HepG2 (cell line): ENCODE data around the gene OAT. TPM values are rescaled to one million over a fixed set of nuclear protein-coding genes. Genes with fewer than 3 reads are reported as not detected.

Experiments used
- AKNA ChIP-seq: sonication (generic); formaldehyde crosslinking; IDR thresholded peaks from 2 replicates; pipeline ENCODE4 v1.4.0; 2020; ENCODE audit warnings: missing genetic modification reagents, borderline replicate concordance
- HCFC1 ChIP-seq: fragments of 150-350 bp; IDR thresholded peaks from 2 replicates; pipeline ENCODE4 v1.6.1; 2014; ENCODE audit warnings: low read depth, low read length
- JUNB ChIP-seq: sonication (generic); formaldehyde crosslinking; IDR thresholded peaks from 2 replicates; pipeline ENCODE4 v1.8.0; 2022; ENCODE audit warnings: missing genetic modification reagents, mild to moderate bottlenecking, borderline replicate concordance
- KLF12 ChIP-seq: sonication (generic); formaldehyde crosslinking; IDR thresholded peaks from 2 replicates; pipeline ENCODE4 v1.4.0; 2020; ENCODE audit warnings: missing genetic modification reagents, borderline replicate concordance
- MTA1 ChIP-seq: sonication (generic); formaldehyde crosslinking; IDR thresholded peaks from 2 replicates; pipeline ENCODE4 v1.4.0; 2020; ENCODE audit warnings: missing genetic modification reagents, mild to moderate bottlenecking, borderline replicate concordance
- NFE2L1 ChIP-seq: sonication (generic); formaldehyde crosslinking; IDR thresholded peaks from 2 replicates; pipeline ENCODE4 v1.4.0; 2020; ENCODE audit warnings: missing genetic modification reagents, mild to moderate bottlenecking, borderline replicate concordance
- NR2F2 ChIP-seq: IDR thresholded peaks from 2 replicates; pipeline ENCODE4 v1.6.1; 2012; ENCODE audit warnings: low read depth, inconsistent platforms, borderline replicate concordance
- PAXIP1 ChIP-seq: sonication (generic); formaldehyde crosslinking; conservative IDR thresholded peaks from 2 replicates; pipeline ENCODE4 v1.4.0; 2020; ENCODE audit warnings: mild to moderate bottlenecking, missing genetic modification reagents, moderate library complexity
- PTBP1 ChIP-seq: fragments of 200-400 bp; formaldehyde crosslinking; IDR thresholded peaks from 2 replicates; pipeline ENCODE4 v1.6.1; 2018; ENCODE audit warnings: low read length, low read depth; ENCODE audit not compliant: poor library complexity, severe bottlenecking
- SAP130 ChIP-seq: IDR thresholded peaks from 2 replicates; pipeline ENCODE4 v1.6.1; 2016; ENCODE audit warnings: low read depth
- SPEN ChIP-seq: sonication (generic); formaldehyde crosslinking; IDR thresholded peaks from 2 replicates; pipeline ENCODE4 v1.5.1; 2020; ENCODE audit warnings: low read depth, mild to moderate bottlenecking, missing genetic modification reagents
- TOE1 ChIP-seq: sonication (generic); formaldehyde crosslinking; IDR thresholded peaks from 2 replicates; pipeline ENCODE4 v1.4.0; 2020; ENCODE audit warnings: mild to moderate bottlenecking, missing genetic modification reagents
- ZBTB2 ChIP-seq: sonication (generic); formaldehyde crosslinking; IDR thresholded peaks from 2 replicates; pipeline ENCODE4 v1.8.0; 2022; ENCODE audit warnings: low read depth, missing genetic modification reagents
- ZKSCAN1 ChIP-seq: fragments of 150-350 bp; IDR thresholded peaks from 2 replicates; pipeline ENCODE4 v1.6.1; 2014; ENCODE audit warnings: low read length
- ZNF136 ChIP-seq: sonication (generic); formaldehyde crosslinking; IDR thresholded peaks from 2 replicates; pipeline ENCODE4 v1.8.1; 2022; ENCODE audit warnings: low read depth, mild to moderate bottlenecking, moderate library complexity, missing genetic modification reagents
- ZNF138 ChIP-seq: sonication (generic); formaldehyde crosslinking; IDR thresholded peaks from 2 replicates; pipeline ENCODE4 v1.5.0; 2020; ENCODE audit warnings: mild to moderate bottlenecking, low read depth, missing genetic modification reagents
- ZNF234 ChIP-seq: sonication (generic); formaldehyde crosslinking; conservative IDR thresholded peaks from 2 replicates; pipeline ENCODE4 v1.5.1; 2020; ENCODE audit warnings: mild to moderate bottlenecking, missing genetic modification reagents
- ZNF530 ChIP-seq: sonication (generic); formaldehyde crosslinking; IDR thresholded peaks from 2 replicates; pipeline ENCODE4 v1.5.0; 2020; ENCODE audit warnings: low read depth, mild to moderate bottlenecking, missing genetic modification reagents
- ZNF552 ChIP-seq: sonication (generic); formaldehyde crosslinking; IDR thresholded peaks from 2 replicates; pipeline ENCODE4 v1.9.0; 2022; ENCODE audit warnings: missing genetic modification reagents, mild to moderate bottlenecking, borderline replicate concordance
- ZNF569 ChIP-seq: sonication (generic); formaldehyde crosslinking; IDR thresholded peaks from 2 replicates; pipeline ENCODE4 v1.5.0; 2020; ENCODE audit warnings: mild to moderate bottlenecking, missing genetic modification reagents, moderate library complexity, borderline replicate concordance
- polyA plus RNA-seq, 8 experiments: library from polyadenylated mRNA; depleted of rRNA in 3 of 8; stranded (reverse) in 7 of 8; unstranded in 1 of 8; fragments of >200 nt; fragmentation: Illumina TruSeq in 4 of 8; extraction: Trizol in 4 of 8; gene quantifications; 2 replicates each; pipeline versions ENCODE4 v1.2.1 to v1.2.3, GENCODE V29; 2011 to 2016; ENCODE audit warnings: low read depth in 4 of 8, missing spikeins in 1 of 8, mixed read lengths in 1 of 8; ENCODE audit not compliant: insufficient read depth in 1 of 8
- total RNA-seq, 5 experiments: library from RNA; depleted of rRNA; stranded (reverse); fragments of >200 nt; fragmentation: Illumina TruSeq; extraction: Trizol; gene quantifications; 2 replicates each; pipeline ENCODE4 v1.2.3, GENCODE V29; 2016; ENCODE audit warnings: low read depth in 1 of 5

Gene OAT
- total and polyA plus RNA-seq, 2 of the 13 experiments (the other 11 are each of a cell fraction or from before 2014, with no cell fraction given): 87.8 to 96.7 TPM

DNA sequence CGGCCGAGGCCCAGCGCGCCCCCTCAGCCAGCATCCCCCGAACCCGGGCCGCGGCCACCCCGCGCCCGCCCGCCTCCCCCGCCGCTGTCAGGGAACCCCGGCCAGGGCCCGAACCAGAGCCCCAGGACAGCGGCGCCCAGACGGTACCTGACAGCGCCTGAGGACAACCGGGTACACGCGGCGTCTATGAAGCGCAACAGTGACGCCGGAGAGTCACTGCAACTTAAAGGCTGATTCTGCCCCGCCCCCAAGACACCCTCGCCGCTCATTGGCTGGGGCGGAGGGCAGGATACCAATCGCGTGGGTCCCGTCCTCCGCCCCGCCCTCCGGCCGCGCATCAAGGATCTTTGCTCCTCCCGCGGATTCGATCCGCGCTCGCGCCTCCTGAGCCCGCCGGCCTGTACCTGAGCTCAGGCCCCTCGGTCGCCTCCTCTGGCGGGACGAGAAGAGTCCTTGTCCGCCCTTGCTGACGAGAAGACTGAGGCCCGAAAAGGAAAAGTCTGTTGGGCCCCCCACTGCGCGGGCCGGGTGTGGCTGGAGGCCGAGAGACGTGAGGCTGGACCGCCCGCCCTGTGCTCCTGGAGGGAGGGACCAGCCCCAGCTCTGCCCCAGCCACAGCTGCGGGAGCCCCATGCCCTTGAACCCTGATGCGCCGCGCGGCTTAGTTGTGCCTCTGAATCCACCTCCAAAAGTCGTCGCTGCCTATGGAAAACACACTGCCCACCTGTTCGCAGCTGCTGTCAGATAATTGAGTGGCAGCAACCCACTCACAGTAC, at the start of gene OAT (continued):
- 0 out of 2 replicates have a peak, but pooled peaks have one; percentile 53 for TF ChIP-seq TOE1 (CRISPR knock-in tag)
- no peak for TF ChIP-seq ZNF138
- TF ChIP-seq KLF12 (CRISPR knock-in tag): no peak
- no peak for TF ChIP-seq HCFC1
- no peak for TF ChIP-seq ZKSCAN1
- TF ChIP-seq NR2F2: no peak
- TF ChIP-seq ZNF569 (CRISPR knock-in tag): no peak
- no peak for TF ChIP-seq MTA1 (CRISPR knock-in tag)
- TF ChIP-seq AKNA: no peak
- TF ChIP-seq SAP130: peak; percentile 74
- no peak for TF ChIP-seq ZNF530 (CRISPR knock-in tag)
- no peak for TF ChIP-seq SPEN (CRISPR knock-in tag)
- TF ChIP-seq PTBP1: no peak
- TF ChIP-seq NFE2L1 (CRISPR knock-in tag): no peak
- TF ChIP-seq ZNF136 (CRISPR knock-in tag): no peak
- no peak for TF ChIP-seq ZNF234 (CRISPR knock-in tag)
- peak; percentile 88 for TF ChIP-seq PAXIP1 (CRISPR knock-in tag)
- TF ChIP-seq JUNB (CRISPR knock-in tag): no peak
- TF ChIP-seq ZNF552 (CRISPR knock-in tag): no peak
- TF ChIP-seq ZBTB2 (CRISPR knock-in tag): no peak
